Measurements from ENCODE around the gene ADTRP.

Gene ADTRP

DNA sequence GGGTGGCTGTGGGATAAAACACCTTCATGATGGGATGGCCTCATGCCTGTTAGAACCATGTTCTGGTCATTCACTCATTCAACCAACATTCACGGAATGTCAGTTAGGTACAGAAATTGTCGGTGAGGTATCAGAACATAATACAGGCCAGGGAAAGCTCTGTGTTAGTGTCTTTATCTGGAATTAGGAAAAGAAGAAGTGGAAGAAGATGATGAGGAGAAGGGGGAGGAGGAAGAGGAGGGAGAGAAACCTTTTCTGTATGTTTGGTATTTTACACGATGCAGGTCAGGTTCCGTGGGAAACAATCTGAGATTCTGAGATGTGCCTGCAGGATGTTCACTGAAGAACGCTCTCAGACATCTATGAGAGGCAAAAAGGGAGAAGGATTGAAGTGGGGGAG, 5.6 kb downstream of the ADTRP start:
- DNase-seq (ENCODE audit: low spot score), result no peak

- DNase-seq (ENCODE audit: low spot score), result no peak
Observed at GRCh38 chr6:11772109-11772825, 6.3 kb downstream of the ADTRP start.

DNA sequence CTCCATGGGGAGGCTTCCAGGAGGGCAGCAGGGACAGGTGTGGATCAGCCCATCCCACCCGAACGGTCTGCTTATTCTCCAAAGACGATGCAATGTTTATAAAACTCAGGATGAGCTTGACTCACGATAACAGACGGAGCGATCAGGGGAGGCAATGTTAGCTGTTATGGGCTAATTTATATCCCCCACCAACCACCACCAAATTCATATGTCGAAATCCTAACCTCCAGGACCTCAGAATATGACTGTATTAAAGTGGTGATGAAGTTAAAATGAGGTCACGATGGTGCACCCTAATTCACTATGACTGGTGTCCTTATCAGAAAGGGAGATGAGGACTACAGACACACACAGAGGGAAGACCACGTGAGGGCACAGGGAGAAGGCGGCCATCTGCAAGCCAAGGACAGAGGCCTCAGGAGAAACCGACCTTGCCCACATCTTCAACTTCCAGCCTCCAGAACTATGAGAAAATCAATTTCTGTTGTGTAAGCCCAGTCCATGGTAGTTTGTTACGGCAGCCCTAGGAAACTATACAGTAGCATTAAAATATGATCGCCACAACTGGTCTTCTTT, 7.0 kb downstream of the ADTRP start:
- no peak for DNase-seq (ENCODE audit: low spot score)

- DNase-seq (ENCODE audit: low spot score), result no peak
Observed at GRCh38 chr6:11770546-11771466, 7.8 kb downstream of the ADTRP start.

GRCh38 chr6:11769811-11770545, 8.6 kb downstream of the ADTRP start:
- DNase-seq (ENCODE audit: low spot score), result no peak

GRCh38 chr6:11769244-11769643, 9.4 kb downstream of the ADTRP start:
- DNase-seq (ENCODE audit: low spot score), result no peak

DNA sequence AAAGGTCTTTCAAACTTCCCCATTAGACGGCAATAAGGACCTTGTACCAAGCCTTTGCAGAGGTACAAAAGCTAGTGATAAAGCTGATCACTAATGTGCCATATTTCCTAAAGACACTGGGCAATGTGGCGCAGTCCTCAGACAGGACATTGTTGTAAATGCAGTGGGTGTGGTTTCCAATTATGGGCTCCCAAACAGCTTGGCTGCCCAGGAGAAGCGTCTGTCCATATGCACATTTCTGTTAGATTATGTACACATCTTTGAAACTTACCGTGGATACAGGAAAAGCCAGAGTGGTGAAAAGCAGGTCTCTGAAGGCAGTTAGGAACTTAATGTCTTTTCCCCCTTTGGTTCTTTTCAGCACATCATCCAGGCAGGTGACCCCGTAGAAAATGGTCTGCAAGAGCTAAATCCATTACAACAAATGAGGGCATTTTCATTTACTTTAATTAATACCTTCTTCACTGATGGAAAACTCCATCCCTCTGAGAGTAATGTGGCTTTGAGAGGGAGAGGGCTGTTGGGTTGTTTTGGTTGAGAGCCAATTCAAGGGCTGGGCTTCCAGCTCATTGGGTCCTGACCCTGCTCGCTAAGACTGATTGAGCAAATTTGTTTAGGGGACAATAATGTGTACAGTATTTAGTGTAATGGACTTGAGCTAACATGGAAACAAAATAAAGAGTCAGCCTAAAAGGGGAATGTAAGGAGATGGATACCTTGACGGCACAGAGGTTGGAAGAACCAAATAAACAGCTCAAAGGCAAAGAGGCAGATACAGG, 10.4 kb downstream of the ADTRP start:
- no peak for DNase-seq (ENCODE audit: low spot score)

DNA sequence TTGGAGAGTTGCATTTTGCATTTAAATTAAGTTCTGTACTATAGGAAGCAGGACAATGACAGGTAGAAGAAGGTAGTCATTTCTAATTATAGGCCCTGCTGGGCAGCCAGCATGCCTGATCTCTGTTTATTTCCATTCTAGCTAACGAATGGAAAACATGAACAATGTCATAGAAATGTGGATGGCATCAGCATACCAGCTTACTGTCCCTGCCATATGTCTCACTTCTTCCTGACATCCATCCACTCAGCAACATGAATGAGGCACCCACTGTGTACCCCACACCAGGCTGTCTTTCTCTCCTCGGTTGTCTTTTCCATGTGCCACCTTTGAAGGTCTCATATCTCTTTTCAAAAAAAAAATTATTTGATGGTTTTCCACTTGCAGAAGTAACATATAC, 11.1 kb downstream of the ADTRP start:
- no peak for DNase-seq (ENCODE audit: low spot score)

GRCh38 chr6:11766589-11767450, 11.8 kb downstream of the ADTRP start:
- DNase-seq (ENCODE audit: low spot score), result no peak

DNA sequence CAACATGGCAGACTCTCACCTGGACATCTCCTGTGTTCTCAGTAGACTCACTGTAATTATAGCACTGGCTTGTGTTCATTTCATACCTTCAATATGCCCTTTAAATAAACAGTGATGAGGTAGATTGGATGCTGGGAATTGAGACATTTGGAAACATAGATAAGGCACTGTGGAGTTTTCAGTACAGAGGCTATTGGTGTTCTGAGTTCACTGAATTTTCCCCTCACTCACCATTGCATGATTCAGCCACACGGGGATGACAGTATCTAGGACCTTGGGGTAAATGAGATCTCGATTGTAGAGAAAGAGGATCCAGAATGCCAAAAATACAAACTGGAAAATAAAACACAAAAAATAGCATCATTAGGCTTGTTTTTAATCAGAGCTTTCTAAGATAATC, 12.6 kb downstream of the ADTRP start:
- no peak for DNase-seq (ENCODE audit: low spot score)

- DNase-seq (ENCODE audit: low spot score), result no peak
Observed at GRCh38 chr6:11764250-11764604, 14.4 kb downstream of the ADTRP start.

DNA sequence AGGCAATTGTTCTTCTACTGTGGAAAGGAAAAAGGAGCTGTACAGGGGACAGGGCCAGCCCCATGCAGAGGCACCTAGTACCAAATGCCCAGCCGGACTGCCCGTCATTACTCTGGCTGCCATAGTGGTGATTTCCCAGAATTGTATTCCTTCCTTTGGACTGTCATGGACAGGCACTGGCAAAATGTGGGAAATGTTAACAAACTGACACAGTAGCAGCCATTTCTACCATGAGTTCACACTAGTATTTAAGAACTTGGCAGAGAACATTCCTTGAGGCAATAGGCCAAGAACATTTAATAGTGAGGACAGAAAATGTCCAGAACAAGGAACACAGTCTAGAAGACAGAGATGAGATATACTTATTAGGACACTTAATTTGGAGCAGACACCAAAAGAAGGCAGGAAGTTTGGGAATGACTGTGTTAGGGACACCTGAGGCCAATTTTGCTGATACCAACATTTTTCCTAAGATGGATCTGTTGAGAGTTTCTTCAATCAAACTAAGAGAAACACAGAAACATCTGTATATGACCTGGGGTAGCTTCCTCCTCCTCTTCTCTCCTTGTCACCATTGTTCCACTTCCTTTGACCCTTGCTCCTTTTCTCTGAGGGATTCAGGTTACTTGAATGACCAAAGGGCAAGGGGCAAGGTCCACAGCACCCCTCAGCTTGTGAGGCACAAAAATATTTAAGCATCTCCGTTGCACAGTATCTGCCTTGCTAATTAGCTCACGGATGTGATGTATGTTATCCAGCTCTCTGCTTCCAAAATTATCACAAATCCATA, 14.9 kb downstream of the ADTRP start:
- no peak for DNase-seq (ENCODE audit: low spot score)

- no peak for DNase-seq (ENCODE audit: low spot score)
Observed at GRCh38 chr6:11762794-11763459, 15.7 kb downstream of the ADTRP start.

- no peak for DNase-seq (ENCODE audit: low spot score)
Observed at GRCh38 chr6:11761744-11762620, 16.6 kb downstream of the ADTRP start.

DNA sequence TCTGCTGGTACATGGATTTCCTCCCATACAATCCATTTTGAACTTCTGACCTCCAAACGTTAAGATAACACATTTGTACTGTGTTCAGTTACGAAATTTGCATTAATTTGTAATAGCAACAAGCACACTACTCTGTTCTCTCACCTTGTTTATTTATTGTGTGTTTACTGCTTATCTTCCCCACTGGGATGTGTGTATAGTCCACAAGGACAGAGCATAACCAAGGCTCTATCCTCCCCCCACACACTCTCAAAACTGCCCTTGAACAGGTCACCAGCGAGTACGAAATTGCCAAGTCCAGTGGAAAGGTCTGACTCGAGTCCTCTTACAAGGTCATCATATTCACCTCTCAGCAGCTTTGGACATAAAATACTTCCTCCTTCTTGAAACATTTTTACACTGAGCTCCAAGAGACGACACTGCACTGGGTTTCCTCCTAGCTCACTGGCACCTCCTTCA, 18.6 kb downstream of the ADTRP start:
- no peak for DNase-seq (ENCODE audit: low spot score)

- no peak for DNase-seq (ENCODE audit: low spot score)
Observed at GRCh38 chr6:11758878-11759277, 19.7 kb downstream of the ADTRP start.

- DNase-seq (ENCODE audit: low spot score), result no peak
Observed at GRCh38 chr6:11756726-11757125, 21.9 kb downstream of the ADTRP start.

- DNase-seq (ENCODE audit: low spot score), result no peak
Observed at GRCh38 chr6:11756292-11756691, 22.3 kb downstream of the ADTRP start.

Data from CD4-positive, alpha-beta T cell treated with Interleukin-15 for 4 hours (primary cell).